GM18909 (cell line): Measurements from ENCODE around the gene AUTS2.

Experiments
- ATAC-seq: cut with Tn5 transposase; IDR thresholded peaks from one replicate; pipeline ENCODE4 v1.9.1; 2021; ENCODE audit warnings: mild to moderate bottlenecking; ENCODE audit not compliant: unreplicated experiment, poor library complexity

Gene AUTS2

DNA sequence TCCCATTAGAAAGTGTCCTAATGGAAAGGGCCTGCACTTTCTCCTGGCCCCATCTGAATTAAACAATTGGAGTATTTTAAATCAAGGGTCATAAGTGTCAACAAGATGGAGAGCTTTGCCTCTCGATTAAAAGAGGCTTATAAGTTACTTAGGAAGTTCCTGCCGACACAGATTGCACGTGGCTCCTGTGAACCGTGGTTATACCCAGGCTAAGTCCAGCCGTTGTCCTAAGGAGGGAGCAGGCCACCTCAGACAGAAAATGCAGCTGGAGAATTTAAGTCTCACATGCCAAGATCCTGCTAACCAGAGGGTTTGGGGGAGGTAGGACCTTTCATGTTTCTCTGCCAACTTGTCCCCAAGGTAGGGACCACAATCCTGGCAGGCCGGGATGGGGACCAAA is 907.2 kb downstream of the AUTS2 start:
- ATAC-seq: no peak

DNA sequence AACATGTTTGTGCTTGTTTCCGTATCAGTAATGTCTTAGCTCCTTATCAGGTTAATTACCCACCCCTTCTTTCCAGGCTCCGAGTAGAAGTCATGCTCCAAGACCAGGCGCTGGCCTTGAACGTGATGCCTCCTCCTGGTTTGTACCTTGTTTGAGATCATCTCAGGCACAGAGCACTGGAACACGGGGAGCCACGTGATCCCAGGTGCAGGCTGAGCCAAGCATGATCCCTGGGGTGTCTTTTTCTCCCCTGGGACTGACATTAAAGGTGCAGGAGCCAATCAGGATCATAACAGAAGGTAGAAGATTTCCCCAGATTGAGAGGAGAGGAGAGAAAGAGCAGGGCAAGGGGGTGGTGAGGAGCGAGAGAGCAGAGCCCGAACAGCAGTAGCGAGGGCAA is 907.6 kb downstream of the AUTS2 start:
- ATAC-seq: no peak

DNA sequence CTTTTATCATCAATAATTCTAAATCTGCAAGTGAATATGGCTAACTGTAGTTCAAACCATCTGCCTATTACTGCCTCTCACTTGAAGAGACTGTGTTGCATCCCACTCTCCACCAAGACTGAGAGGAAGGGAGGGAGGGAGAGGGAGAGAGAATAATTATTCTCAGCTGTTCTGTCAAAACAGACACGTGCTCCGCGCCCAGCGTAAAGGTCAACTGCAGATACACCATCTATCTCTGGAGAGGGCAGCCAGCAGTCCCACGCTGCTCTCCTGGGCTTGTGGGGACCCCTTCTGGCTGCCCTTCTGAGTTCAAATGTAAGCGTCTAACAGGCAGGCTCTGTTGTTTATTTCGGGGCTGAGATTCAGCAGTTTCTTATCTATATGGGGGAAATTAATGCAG is 908.2 kb downstream of the AUTS2 start:
- no peak for ATAC-seq

DNA sequence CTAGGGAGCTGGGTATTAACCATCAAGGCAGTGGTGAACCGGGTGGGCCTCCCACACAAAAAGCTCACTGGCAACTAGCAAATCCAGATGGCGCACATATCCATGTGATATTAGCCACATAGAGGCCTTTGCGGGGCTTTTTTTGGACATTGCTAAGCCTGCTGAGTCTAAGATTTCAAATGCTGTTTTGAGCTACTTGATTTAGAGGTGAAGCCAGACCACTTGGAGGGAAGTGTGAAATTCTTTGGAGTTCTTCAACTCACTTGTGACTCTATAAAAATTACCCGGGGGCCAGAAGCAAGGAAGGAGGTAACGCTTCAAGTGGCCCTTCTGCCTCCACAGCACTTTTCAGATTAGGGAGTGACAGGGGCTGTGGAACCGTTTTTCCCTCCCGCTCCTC is 913.9 kb downstream of the AUTS2 start:
- ATAC-seq: no peak

DNA sequence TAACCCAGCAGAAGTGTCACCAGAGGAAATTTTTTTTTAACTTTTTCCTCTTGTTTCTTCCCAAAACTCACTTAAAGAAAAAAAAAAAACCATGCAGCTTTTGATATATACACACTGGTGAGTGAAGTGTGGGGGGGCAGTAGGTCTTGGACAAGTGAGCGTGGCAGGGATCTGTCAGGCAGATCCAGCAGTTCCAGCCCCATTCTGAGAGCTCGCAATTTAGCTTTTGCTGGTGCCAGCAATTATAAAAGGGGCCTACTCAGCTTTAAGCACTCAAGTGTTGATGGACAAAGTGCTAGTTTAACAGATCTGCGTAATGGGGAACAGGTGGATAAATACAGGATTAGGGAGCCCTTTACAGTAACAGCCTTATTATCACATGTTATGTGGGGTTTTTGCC is 914.5 kb downstream of the AUTS2 start:
- ATAC-seq: no peak

DNA sequence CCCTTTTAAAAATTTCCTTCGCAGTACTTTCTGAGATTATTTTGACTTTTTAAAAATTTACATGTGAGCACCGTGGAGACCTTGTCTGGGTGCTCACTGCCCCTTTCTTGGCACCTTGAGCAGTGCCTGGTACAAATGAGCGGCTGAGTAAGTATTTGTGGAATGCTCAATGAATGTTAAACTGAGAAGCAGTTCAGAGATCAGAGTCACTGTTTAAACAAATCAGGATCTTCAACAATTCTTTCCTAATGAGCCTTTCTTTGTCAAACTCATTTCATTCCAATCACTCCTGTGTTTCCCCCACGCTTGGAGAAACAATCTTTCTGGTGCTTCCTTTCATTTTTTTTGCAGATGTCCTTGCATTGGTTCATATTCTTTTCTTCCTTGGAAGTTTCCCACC is 922.3 kb downstream of the AUTS2 start:
- ATAC-seq: no peak

DNA sequence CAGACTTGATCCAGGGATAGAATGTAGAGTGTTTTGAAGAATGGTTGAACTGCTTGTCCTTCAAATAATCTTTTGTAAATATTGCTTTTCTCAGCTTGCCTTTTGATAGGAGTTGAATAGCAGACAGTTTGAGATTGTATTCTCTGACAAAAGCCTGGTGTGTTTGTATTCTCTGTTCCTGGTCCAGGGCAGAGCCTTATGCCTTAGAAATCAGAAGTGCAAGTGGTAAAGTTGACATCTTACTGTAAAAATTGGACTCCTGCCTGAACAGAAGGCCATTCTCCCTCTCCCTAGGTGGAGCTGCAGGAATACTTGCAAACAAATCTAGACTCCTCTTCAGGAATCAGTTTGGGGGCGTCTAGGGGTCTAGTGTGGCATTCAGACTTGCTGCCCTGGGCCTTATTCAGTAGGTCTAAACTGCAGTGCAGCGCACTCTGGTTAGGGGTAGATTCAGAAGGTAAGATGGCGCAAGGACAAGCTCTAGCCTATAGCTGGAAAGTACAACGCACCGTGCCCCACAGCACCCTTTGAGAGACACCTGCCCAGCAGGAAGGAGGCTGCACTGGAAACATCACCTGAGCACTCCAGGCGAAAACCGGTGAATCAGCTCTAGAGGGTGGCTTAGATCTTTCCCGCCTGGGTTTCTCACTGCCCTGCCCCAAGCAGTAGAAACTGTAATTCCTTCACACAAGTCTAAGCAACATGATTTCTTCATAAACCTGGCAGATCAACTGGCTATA is 925.1 kb downstream of the AUTS2 start:
- no peak for ATAC-seq

DNA sequence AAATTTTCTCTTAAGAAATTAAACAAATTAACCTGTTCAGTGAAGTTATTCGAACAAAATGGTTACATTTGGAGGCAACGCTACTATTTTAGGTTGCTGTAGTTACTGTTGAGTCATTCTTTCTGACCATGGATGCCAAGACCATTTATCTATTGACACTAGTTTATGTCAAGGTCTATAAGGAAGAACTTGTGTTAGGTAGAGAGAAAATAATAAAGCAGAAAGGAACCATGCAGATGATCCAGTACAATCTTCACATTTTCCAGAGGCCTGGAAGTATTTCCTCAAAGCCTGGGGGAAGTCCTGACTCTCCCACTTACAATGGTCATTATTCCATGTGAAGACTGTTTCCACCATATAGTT is 925.7 kb downstream of the AUTS2 start:
- no peak for ATAC-seq

DNA sequence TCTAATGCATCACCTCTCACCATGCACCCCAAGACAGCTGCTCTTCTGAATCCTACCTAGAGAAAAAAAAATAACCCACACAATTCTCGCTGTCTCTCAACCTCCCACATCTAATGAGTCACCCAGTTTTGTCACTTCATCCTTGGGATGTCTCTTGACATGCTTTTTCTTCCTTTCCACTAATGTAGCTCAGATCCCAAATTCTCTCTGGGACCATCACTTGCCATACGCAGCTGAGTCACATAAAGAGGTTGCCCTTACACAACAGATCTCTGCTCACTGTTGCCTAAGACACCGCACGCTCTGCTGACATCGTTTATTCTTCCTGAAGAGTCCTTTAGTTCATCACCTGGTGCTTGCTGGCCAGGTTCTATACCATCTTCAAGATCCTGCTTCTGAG is 927.7 kb downstream of the AUTS2 start:
- ATAC-seq: no peak

DNA sequence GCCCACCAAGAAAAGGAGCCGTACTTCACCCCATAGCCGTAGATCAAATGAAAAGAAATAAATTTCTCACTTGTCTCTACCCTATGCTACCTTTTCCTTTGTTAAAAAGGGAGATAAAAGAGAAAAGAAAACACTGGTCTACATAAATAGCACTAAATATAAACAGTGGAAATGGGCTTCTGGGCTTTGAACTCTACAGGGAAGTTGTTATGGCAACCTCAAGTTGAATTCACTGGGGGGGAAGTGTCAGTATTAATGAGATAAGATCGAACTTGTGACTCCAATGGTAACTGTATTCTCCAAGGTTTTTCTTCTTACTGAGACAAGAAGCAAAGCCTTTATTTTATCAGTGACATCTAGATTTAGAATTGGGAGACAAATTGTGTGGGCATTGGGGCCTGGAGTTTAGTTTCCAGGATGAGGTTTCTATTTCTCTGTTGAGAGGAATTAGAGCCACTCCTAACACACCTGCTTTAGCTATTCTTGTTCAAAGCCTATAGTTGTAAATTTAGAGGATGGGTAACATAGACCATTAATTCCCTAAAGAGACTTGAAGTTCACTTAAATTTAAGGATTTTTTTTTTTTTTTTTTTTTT is 929.3 kb downstream of the AUTS2 start:
- ATAC-seq: no peak

DNA sequence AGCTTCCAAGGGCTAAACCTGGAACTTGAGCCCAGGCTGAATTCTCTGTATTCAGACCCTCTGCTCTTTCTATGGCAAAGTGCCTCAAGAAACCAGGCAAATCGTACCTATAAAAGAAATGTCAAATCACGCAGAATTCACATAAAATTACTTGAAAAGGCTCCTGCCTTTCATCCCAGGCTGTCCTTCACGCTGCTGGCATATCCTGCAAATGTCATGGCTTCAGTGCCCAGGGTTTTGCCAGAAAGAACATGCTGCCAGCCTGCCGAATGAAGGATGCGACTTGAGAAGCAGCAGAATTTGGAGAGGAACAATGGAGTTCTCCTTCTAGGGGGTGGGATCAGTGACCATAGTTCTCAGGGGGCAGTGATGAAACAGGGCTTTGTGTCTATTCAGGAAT is 931.2 kb downstream of the AUTS2 start:
- ATAC-seq: no peak

DNA sequence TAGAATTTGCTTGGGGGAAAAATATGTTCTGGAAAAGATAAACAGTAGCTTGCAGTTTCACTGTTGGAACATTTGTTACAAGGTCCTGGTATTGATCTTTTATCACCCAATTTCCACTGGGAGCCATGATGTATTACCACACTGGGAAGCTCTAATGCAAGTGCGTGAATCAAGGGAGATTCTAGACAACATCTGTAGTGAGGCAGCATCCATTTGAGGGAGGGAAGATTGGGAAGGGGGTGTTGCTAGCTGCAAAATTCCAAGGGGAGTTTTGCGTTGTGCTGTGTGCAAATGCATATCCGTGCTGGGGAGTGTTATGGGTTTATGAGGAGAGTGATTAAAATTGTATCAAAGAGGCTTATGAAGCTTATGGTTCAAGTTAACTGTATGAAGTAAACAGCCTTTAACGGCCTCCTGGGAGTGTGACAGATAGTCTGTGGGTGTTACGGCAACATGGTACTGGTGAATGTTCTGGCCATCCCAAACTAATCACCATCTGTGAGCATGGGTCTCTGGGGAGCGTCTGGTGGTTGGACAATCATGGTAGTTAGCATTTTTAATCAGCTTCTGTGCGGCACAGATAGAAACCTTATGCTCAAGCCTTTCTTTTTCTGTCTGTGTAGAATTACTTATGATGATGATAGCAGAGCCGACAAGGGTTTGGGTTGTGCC is 931.8 kb downstream of the AUTS2 start:
- ATAC-seq: no peak

DNA sequence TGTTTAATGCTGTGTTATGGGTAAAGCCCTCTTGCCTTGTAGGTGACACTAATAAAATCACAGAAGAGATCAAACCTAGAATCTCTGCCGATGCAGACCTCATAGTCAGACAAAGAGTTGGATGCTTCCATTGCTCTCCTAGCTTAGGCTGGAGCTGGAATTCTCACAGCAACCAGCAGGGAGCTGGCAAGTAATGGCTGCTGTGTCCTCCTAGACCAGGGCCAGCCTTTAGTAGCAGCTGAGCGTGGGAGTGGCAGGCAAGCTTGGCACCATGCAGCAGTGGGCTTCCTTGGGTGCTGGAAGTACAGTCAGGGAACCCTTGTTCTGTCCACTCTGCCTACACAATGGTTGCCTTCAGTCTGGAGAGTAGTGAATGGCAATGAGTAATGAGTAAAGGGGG is 935.3 kb downstream of the AUTS2 start:
- no peak for ATAC-seq

DNA sequence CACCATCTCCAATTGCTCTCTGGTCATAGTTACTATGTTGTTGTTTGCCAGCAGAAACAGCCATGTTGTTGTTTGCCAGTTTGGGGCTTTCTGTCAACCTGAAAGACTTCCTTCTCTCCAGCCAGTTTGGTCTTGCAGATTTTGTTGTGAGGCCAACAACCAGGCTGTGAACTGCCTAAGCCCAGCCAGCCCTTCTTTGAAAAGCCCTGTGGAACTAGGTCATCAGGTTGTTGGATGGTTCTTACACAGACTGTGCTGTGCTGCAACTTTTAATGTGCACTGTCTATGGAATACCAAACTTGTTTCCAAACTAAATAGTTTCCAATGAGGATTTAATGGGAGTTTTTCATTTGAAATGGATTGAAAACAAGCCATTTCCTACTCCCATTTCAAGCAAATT is 940.9 kb downstream of the AUTS2 start:
- ATAC-seq: no peak

DNA sequence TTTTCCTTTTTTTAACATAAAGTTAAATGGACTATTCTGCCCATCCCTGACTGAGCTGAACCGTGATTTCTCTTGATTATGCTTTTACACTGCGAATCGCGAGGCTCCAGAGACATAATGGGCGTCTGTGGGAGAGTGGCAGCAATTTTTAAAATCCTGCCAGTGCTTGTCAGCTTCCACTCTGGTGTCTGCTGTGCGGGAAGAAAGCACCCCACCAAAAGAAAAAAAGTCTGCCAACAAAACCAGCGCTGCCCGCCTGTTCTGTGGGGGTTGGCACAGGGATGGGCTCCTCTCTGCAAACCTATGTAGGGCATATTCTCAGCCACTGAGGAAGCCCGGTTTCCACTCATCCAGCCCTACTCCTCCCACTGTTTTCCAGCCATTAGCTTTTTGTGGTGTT is 941.3 kb downstream of the AUTS2 start:
- no peak for ATAC-seq

DNA sequence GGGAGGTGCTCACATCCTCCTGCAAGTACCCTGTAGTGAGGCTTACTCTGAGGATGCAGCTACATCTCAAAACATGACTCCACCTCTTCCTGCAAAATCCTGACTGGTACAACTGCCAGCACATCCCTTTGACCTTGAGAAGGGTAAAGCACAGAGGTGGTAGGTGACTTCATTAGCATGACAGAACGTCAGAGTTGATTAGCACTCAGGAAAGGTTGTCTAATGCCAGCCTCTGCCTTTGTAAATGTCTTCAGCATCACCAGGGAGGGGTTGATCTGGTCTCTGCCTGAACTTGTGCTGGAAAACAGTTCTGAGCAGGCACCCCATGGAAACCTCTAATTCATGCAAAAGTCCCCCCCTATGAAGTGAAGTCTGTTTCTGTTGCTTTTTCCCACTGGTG is 942.4 kb downstream of the AUTS2 start:
- no peak for ATAC-seq

DNA sequence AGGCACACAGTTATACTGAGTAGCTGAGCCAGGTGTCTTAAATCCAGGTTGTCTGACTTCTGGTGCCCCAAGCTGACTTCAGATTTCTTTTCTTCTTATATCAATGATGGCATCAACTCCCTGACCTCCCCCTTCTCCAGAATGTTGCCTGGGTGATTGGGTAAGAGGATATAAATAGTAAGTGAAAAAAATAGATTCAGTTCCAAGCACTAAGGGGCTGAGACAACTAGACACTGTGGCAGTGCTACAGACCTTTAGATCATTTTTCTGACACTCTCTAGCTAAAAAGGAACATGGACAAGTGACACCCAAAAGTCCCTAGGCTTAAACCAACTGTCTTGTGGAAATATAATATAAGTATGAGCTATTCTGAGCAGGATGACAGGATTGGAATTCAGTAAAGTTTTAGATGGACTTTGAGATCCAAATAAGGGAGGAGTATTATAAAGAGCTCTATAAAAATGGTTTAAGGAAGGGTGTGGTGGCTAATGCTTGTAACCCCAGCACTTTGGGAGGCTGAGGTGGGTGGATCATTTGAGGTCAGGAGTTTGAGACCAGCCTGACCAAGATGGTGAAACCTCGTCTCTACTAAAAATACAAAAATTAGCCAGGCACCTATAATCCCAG is 944.6 kb downstream of the AUTS2 start:
- ATAC-seq: no peak

DNA sequence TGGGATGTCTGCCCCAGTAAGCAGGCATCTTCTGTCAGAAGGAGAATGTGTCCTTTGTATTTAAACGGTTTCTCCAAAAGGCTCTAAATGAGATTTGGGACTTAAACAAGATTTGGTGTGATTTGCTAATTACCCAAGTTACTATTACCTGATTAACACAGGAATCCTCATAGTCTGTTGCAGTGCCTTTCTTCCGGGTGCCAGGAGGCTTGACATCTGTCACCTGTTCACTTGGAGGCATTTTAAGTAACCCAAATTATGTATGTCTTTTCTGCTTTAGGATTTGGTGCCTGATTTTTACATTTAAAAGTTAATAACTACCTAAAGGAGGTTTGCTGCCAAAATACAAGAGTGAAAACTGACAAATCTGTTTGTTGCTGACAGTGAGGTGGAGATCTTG is 945.7 kb downstream of the AUTS2 start:
- no peak for ATAC-seq

DNA sequence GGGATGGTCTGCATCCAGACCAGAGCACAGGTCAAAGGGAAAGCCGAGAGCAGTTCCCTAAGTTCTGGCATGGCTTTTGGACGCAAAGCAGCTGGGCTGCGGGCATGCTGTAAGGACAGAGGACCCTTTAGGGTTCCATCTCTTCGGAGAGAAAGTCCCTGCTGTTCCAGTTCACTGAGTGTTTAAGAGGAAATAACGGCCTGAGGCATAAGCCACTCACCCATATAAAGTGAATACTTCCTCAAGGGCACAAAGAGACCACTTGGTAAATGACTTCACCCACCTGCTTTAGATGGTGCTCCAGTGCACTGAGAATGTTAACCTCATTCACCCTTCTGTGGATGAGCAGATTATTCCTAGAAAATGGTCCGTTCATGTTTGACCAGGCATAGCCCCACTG is 946.9 kb downstream of the AUTS2 start:
- no peak for ATAC-seq

DNA sequence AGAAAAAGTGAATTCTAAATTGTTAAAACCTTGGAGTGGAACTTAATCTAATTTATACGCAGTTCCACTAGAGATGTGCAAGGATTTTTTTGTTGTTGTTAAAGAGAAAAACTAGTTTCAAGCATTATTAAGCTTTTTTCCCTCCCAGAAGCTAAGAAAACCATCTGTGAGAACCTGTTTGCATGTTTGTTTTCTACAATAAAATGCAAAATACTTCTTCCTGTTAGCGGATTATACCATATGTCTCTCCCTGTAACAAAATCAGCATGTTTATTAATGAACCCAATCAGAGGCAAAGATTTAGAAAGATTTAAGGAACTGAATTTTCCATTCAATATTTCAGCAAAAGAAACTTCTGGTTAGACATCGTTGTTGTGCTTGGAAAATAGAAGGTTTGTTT is 953.9 kb downstream of the AUTS2 start:
- no peak for ATAC-seq

DNA sequence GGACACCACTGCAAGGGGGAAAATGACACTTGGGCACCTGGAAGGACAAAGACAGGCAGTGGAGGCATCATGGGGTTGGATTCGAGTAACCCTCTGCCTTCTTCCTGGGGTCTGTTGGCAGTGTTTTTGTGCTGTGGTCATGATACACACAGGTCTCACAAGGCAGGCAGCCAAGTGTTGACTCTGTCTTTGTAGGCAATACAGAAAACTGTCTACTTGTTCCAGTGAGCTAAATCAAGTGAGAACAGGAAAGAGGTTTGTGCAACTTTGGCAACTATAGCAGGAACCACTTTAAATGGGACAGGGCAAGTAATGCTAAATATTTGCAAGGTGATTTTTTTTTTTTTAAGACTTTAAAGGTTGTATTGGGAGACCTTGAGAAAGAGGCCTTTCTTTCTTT is 955.1 kb downstream of the AUTS2 start:
- ATAC-seq: no peak

DNA sequence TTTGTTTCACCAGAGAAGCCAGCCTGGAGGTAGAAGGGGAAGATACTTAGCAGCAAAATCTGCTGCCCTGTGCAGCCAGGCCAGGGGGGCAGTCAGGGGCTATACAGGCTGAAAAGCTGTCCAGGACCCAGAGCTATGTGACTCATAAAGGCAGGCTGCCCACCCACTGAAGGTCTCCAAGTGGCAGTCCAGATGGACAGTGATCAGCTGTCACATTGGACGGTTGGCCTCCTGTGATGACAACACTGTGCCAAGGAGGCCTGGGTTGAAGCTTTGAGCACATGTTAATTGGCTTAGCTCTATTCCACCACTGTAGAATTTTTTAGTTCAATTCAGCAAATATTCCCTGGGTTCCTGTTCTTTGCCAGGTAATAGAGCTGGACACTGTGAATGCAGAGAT is 956.4 kb downstream of the AUTS2 start:
- ATAC-seq: no peak
